Measurements from ENCODE around the gene GRB7.

GRB7 gene

DNA sequence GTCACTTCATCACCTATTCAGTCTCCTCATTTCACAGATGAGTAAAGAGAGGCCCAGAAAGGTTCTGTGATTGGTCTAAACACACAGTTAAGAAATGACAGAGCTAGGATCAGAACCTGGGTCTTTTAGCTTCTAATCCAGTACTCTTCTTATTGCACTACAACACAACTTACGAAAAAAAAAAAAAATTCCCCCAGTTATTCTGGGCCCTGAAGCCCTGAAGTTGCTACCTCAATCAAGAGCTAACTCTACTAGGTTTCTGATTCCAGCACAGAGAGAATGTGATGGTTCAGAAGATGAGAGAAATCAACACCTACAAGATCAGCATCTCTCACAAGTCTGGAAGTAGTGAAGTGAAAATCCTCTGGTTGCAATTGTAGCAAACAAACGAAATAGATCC lies 37.3 kb downstream of the GRB7 start:
- no peak for DNase-seq

DNA sequence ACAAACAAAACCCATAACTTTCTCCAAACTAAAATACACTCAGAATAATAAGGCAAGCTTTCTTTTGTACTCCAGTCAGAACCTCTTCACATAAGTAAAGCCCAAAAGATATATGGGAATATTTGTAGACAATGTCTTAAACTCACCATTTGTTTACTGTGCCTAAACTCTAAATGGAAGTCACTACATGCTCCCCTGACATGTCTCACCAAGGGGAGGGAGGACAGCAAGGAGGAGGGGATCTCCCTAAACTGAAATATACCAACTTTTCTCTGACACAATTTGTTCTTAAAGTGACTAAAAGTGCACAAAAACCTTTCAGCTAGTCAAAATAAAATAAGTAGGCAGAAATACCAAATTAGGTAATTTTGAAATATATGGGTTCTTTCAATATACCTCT lies 38.5 kb downstream of the GRB7 start:
- no peak for DNase-seq

DNA sequence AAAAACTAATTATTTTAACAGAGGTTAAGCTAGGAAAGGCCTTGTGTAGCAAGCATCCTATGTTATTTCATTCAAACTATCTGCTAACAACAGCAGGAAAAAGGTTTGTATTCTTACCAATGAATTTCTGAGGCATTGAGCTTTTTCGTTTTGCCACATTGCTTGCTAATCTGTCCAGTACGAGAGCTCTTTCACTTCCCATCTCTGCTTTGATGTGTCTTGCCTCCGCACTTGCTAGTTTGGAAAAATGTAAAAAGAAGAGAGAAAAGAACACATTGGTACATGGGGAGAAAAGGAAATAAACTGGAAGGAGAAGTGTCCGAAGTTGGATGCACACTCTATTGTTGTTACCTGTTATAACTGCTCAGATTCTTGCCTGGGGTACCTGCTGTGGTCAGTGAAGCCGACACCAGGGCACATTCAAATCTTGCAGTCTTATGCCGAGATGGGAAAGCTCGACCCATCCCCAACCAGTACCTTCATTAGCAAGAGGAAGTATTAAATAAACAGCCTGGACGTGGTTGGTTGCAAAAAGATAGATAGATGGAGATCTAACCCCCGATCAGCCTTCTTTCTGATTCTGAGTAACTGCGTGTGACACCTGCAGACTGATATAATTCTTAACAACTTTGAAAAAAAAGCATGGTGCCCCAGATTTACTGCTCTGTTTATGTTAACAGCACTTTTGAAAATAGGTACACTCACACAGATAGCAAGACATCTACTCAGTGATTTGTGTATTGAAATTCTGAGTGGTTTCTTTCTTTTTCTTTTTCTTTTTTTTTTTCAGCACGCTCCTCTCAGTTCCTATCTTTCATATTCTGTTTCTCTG lies 40.0 kb downstream of the GRB7 start:
- no peak for DNase-seq

DNA sequence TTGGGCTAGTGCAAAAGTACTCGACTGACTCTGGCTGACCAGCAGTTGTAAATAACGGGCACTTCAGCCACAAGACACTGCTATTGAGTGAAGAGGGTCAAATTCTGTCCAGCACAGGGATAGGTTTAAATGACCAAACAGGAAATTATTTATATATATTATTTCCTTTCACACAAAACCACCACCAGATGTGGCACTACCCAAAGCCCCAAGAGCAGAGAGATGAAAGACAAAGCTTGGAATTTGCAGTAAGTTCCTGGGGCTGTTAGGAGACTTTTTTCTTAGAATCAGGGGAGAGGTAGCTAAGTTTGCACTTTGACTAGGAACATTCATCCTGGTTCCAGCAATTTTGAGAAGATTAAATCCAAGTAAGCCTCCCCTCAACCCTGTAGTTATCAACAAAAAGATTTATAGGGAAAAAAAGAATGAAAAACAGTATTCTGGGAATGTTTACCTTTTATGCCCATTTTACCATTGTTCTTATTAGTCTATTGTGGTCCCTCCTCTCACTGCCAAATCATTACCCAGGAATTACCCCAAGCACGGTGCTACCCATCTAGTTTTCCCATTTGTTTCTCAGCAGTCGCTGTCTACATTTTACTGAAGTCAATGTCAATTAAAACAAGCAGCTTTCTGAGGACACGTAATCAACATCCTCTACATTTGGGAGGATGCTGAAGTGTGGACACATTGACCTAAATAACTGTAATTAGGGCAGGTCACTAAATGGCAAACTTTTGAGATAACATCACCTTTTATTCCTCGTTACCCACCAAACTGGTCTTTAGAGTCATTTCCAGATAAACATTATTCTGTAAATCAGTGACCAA lies 43.5 kb downstream of the GRB7 start:
- DNase-seq, result peak in 1 of 3 experiments; percentile 11

DNA sequence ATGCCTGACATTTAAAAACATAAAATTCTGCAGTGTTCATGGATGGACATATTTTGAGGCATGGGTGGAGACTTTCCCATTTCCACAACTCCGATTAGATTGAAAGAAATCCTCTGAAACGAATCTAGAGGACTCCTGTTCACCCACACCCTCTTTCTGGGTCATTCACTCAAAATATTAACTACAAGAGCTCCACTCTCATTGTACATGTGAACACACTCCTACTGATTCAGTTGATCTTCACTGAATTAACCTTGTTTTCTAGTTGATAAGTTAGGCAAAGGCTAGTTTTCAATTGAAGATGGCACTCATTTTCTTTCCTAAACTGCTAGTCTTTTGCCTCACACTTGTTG lies 44.1 kb downstream of the GRB7 start:
- no peak for DNase-seq

DNA sequence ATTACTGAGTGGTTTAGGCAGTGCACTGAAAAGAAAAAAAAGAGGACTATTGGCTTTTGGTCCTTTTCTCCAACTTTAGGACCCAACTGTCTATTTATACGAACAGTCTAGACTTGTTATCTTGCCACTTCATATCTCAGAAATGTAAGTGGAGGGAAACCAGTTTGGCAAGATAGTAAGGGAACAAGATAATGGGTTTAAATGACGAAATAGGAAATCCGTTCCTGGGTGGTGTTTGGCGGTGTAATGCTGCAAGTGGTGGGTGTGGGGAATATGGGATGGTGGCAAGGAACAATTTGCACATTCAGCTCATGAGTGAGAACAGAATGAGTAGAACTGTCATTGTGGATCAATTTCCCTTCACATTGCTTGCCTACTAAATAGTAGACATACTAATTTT lies 44.7 kb downstream of the GRB7 start:
- DNase-seq, result peak in 1 of 3 experiments; percentile 11

DNA sequence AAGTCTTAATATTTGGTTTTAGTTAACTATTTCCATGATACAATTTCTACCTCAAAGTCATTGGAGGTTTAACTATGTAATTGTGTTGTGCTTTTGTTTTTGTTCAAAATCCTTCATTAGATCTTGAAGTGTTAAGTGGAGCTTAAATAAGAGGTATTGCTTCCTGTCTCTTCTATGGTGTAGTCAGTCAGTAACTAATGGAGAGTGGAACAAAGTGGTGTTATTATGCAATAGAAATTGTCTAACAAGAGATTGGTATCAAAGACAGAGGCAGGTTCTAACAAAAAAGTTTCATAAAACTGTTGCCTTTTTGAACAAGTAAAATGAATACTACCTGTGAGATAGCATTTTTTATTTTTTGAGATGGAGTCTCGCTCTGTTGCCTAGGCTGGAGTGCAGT lies 45.2 kb downstream of the GRB7 start:
- DNase-seq, result no peak

DNA sequence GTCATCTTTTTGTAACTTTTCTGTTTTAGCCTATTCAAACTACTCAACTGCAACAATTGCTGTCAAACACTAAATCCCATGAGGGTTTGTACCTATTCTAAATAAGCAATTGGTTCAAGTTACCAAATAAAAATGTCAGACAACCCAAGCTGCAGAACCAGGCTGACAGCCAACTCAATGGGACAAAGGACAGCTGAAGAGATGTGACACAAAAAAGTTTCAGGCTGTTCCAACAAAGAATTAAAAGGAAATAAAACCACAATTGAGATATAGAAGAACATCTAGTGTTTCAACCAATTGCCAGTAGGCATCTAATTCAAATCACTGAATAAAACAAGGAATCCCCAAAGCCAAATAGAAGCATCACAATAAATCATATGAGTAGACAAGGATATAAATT lies 49.3 kb downstream of the GRB7 start:
- DNase-seq, result peak in 1 of 3 experiments; percentile 30

DNA sequence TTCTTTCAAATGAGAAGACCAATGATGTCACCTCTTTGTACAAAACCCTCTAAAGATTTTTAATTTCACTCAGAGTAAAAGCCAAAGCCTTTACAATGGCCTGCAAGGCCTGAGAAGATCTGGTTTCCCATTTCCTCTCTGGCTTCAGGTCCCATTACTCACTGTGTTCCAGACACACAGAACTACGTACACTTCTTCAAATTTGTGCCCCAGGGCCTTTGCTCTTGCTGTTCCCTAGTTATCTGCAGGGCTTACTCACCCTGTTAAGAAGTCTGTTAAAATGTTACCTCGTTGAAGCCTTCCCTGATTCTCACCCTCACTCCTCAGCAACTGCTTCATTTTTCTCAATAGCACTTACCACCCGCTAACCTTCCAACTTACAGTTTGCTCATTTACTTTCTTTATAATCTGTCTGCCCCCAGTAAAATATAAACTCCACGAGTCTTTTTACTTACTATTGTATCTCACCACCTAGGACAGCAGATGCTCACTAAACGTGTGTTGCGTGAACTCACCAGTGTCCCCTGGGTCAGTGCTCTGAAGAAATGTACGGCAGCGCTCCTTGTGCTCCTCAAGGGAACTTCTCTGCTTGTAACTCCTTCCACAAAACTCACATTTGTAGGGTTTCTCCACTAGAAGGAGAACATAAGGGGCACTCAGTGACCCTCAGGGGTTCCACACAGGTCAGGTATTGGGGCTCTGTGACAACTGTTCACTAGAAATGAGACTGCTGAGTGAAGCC lies 50.2 kb downstream of the GRB7 start:
- DNase-seq, result no peak

DNA sequence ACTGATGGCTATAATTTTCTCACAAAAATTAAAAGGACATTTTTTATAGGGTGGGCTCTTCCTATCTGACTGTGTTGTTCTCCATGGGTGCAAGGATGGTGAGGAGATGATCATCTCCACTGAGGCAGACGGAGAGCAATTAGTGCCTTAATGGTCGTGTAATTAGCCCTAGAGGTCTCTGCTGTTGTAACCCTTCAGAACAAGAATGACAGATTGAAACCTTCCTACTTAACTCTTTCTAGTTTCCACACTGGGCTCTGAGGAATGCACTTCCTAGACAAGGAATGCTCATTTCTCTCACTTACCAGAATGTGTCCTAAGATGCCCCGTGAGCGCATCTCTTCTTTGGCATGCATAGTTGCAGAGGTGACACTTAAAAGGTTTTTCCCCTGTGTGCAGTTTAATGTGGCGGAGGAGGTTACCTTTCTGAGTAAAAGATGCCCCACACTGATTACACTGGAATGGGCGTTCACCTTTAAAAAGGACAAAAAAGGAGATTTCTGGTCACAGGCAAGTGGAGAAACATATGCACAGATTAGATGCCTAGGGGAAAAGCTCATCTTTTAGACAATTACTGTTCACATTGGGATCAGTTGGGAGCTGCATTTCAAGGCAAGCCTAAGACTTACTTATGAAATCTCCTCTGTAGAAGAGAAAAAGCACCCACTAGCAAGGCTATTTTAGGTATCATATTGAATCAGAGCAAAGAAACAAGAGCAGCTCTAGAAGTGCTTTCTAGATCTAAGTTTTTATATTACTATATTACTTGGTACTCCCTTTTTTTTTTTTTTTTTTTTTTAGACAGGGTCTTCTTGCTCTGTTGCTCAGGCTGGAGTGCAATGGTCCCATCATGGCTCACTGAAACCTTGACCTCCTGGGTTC lies 53.6 kb downstream of the GRB7 start:
- DNase-seq, result peak in 1 of 3 experiments; percentile 10

DNA sequence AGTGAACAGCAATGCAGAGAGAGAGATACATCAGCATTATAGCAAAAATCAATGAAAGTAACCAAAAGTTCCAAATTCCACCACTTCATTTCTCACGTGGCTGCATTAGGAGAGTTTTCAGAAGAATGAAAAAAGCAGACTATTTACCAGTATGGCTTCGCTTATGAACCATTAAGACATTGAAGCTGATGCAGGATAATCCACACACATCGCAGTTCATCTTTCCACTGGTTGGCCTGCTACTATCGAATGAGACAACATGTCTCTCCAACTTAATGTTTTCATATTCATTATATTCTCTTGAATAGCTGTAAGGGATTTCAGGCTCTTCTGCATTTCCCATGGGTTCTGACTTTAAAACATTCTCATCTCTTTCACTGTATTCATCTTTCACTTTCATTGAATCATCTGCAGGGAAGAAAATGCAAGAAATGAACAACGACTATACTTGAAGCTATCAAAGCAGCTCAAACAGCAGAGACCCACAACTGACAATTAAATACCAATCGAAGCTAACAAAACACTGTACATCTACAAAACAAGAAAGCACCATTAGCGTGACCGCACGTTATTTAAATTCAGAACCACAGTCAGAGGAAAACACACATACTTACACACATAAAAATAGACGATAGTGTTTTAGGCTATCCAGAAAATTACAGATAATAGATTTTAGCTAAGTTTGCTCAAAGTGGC lies 54.9 kb downstream of the GRB7 start:
- no peak for DNase-seq

DNA sequence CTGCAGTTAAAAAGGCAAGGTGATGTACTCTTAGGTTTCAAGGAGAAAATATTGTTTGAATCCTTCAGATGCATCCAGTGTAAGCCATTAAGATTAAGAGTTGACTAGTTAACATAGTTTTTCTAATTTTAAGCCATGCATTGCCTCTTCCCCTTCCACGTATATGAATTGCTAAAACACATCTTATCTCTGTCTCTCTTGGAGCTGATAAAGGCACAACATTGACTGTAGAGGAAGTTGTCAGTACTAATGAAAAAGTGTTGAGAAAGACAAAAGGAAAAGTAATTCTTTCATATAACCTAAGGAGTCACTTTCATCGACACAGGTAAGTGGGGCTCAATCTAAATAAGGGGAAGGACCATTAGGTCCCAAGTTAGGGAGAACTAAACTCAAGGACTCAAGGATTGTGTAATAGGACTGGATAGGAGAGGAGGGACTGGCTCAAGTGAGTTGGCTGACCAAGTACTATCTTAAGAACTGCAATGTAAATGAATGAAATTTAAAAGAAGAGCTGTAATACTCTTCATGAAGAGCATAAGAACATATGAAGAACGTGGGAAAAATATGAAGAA lies 55.6 kb downstream of the GRB7 start:
- DNase-seq, result no peak

DNA sequence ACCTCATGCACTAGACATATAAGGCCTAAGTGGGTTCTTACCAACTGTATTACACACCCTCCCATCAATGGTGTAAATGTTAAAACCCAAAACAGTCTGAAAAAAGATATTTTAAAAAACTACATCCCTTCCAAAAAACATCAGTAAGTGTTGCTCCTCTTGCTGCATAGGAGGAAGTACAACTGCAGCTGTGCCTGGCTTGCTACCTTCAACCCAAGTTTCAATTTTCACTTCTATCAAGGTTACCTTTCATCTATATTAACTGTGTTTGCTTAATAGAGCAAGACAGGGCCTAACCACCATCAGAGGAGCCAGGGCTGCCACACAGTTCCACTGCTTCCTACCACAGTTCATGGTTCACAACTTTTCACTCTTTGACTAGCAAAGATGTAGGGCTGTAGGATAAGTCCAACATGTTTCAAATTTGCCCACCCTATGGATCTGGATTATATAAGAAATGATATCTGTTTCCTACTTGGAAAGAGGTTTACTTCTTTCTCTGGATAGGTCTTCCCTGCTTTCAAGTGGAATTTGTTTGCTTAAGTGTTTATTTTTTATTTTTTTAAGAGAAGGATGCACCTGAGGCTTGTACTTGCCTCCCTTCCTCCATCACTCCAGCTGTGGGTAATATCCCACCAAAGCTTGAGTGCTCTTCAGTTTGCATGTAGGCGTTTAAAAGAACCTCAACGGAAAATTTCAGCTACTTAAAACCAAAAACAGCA lies 56.7 kb downstream of the GRB7 start:
- DNase-seq, result peak in 1 of 3 experiments; percentile 93

Measured in NCI-H1417 (cell line).